ENCODE measurements around the gene SULT1A1.

Gene SULT1A1

GRCh38 chr16:28555561-28555960 is 54.3 kb downstream of the SULT1A1 start:
- DNase-seq = no peak

All from NK-92 treated with Interleukin-12 subunit alpha and Interleukin-12 subunit beta, amount 100 ng/mL, for 24 hours (cell line).